IMR-90 (cell line): ENCODE data around the gene MGAT4D. TPM values are rescaled to one million over a fixed set of nuclear protein-coding genes. Genes with fewer than 3 reads are reported as not detected.
A peak's percentile ranks its signal among the peaks of the same experiment; 100 is the strongest.

Experiments
- ATAC-seq: fragments of 200-7000 bp; cut with Tn5 transposase; 2 replicates; pipeline ENCODE4 v1.9.1; 2020; ENCODE audit warnings: low read depth, mild to moderate bottlenecking, moderate library complexity
- BruUV-seq: library from RNA; stranded (reverse); fragments of 400-500 nt; replicated peaks from 2 replicates; lab custom pipeline; 2021; lab: Mats Ljungman, UMichigan
- CTCF ChIA-PET: fragments of 300-600 bp; formaldehyde crosslinking; extraction: SDS; loops from one replicate; lab custom pipeline; 2021; ENCODE audit warnings: antibody characterized with exemption; lab: Yijun Ruan, JAX
- POLR2A ChIA-PET: fragments of 300-600 bp; sonication (Branson Sonifier 250); formaldehyde crosslinking; loops from one replicate; lab custom pipeline; 2022; ENCODE audit warnings: antibody characterized with exemption; ENCODE audit not compliant: unreplicated experiment; lab: Charles Lee
- DNase-seq: peaks from one replicate; pipeline ENCODE4 v3.0.0; 2013
- H2AFZ ChIP-seq: replicated peaks from 2 replicates; pipeline ENCODE3; 2013; ENCODE audit warnings: low read length, mild to moderate bottlenecking; ENCODE audit not compliant: poor library complexity
- H2AK5ac ChIP-seq: 2 replicates; pipeline ENCODE4 v1.6.1; 2013; ENCODE audit warnings: low read depth, low read length, inconsistent platforms
- H2AK9ac ChIP-seq: replicated peaks from 2 replicates; pipeline ENCODE3; 2013; ENCODE audit warnings: mild to moderate bottlenecking, low read depth, low read length, moderate library complexity; ENCODE audit not compliant: poor library complexity
- H2BK120ac ChIP-seq: 2 replicates; pipeline ENCODE4 v1.6.1; 2013; ENCODE audit warnings: low read depth, low read length, inconsistent platforms
- H2BK15ac ChIP-seq: 3 replicates; pipeline ENCODE4 v1.6.1; 2013; ENCODE audit warnings: low read depth, low read length, inconsistent platforms
- H2BK20ac ChIP-seq: 2 replicates; pipeline ENCODE4 v1.6.1; 2013; ENCODE audit warnings: low read depth, mild to moderate bottlenecking, inconsistent platforms, low read length, moderate library complexity
- H2BK5ac ChIP-seq: 2 replicates; pipeline ENCODE4 v1.6.1; 2013; ENCODE audit warnings: mild to moderate bottlenecking, low read depth, low read length, inconsistent platforms; ENCODE audit not compliant: poor library complexity, severe bottlenecking
- H3K14ac ChIP-seq: replicated peaks from 2 replicates; pipeline ENCODE4 v1.6.1; 2013; ENCODE audit warnings: low read depth, low read length, inconsistent platforms
- H3K18ac ChIP-seq: 2 replicates; pipeline ENCODE4 v1.6.1; 2013; ENCODE audit warnings: low read depth, low read length, control low read depth
- H3K23ac ChIP-seq: 2 replicates; pipeline ENCODE4 v1.6.1; 2013; ENCODE audit warnings: low read depth, low read length, inconsistent platforms
- H3K27ac ChIP-seq: 2 replicates; pipeline ENCODE4 v1.5.1; 2013; ENCODE audit warnings: mild to moderate bottlenecking, control low read depth, low read length; ENCODE audit not compliant: insufficient read depth
- H3K27me3 ChIP-seq: 2 replicates; pipeline ENCODE4 v1.6.1; 2013; ENCODE audit warnings: low read length; ENCODE audit not compliant: control insufficient read depth, insufficient read depth
- H3K36me3 ChIP-seq: 2 replicates; pipeline ENCODE4 v1.6.1; 2013; ENCODE audit warnings: low read length, mixed read lengths; ENCODE audit not compliant: control insufficient read depth, insufficient read depth
- H3K4ac ChIP-seq: 2 replicates; pipeline ENCODE4 v1.6.1; 2013; ENCODE audit warnings: low read depth, low read length, inconsistent platforms
- H3K4me1 ChIP-seq: 2 replicates; pipeline ENCODE4 v1.6.1; 2013; ENCODE audit warnings: low read length, mixed read lengths; ENCODE audit not compliant: control insufficient read depth, insufficient read depth
- H3K4me2 ChIP-seq: 2 replicates; pipeline ENCODE4 v1.6.1; 2013; ENCODE audit warnings: low read depth, mild to moderate bottlenecking, control low read depth, low read length, moderate library complexity
- H3K4me3 ChIP-seq: 2 replicates; pipeline ENCODE4 v1.5.1; 2013; ENCODE audit warnings: low read depth, mild to moderate bottlenecking, control low read depth, low read length, moderate library complexity; ENCODE audit not compliant: insufficient read depth
- H3K56ac ChIP-seq: 2 replicates; pipeline ENCODE4 v1.6.1; 2013; ENCODE audit warnings: low read length, inconsistent platforms; ENCODE audit not compliant: insufficient read depth; ENCODE audit errors: extremely low read depth
- H3K79me1 ChIP-seq, 2 experiments: 2 replicates each; pipeline ENCODE4 v1.6.1; 2013; ENCODE audit warnings: low read length in 2 of 2, inconsistent platforms in 1 of 2, low read depth in 1 of 2
- H3K9ac ChIP-seq: 2 replicates; pipeline ENCODE4 v1.6.1; 2013; ENCODE audit warnings: low read depth, low read length, control low read depth
- H3K9me1 ChIP-seq: 2 replicates; pipeline ENCODE4 v1.6.1; 2013; ENCODE audit warnings: low read length, inconsistent platforms; ENCODE audit not compliant: insufficient read depth
- H3K9me3 ChIP-seq: 2 replicates; pipeline ENCODE4 v1.6.1; 2013; ENCODE audit warnings: low read length; ENCODE audit not compliant: control insufficient read depth, insufficient read depth
- H4K20me1 ChIP-seq: 2 replicates; pipeline ENCODE4 v1.6.1; 2013; ENCODE audit warnings: low read length, inconsistent platforms; ENCODE audit not compliant: insufficient read depth
- H4K5ac ChIP-seq: 2 replicates; pipeline ENCODE4 v1.6.1; 2013; ENCODE audit warnings: mild to moderate bottlenecking, low read depth, low read length, control low read depth
- H4K8ac ChIP-seq, 2 experiments: 2 replicates each; pipeline ENCODE4 v1.6.1; 2013; ENCODE audit warnings: low read depth in 2 of 2, low read length in 2 of 2, control low read depth in 1 of 2, inconsistent platforms in 1 of 2
- H4K91ac ChIP-seq: 2 replicates; pipeline ENCODE4 v1.6.1; 2013; ENCODE audit warnings: low read depth, low read length, inconsistent platforms; ENCODE audit not compliant: insufficient read depth
- CHD1 ChIP-seq: IDR thresholded peaks from 2 replicates; pipeline ENCODE4 v1.6.1; 2012; ENCODE audit warnings: low read depth, low read length, improper control_type of control experiment
- CTCF ChIP-seq: conservative IDR thresholded peaks from 2 replicates; pipeline ENCODE4 v1.5.1; 2012; ENCODE audit warnings: mild to moderate bottlenecking, low read depth, low read length, improper control_type of control experiment
- MAZ ChIP-seq: IDR thresholded peaks from 2 replicates; pipeline ENCODE4 v1.6.1; 2012; ENCODE audit warnings: low read depth, mild to moderate bottlenecking, low read length, improper control_type of control experiment, moderate library complexity, borderline replicate concordance
- MXI1 ChIP-seq: IDR thresholded peaks from 2 replicates; pipeline ENCODE4 v1.6.1; 2012; ENCODE audit warnings: low read depth, mild to moderate bottlenecking, low read length, moderate library complexity, borderline replicate concordance
- NFE2L2 ChIP-seq: fragments of 150-350 bp; IDR thresholded peaks from 2 replicates; pipeline ENCODE4 v1.6.1; 2016; ENCODE audit warnings: low read depth, mild to moderate bottlenecking, low read length
- POLR2A ChIP-seq: IDR thresholded peaks from 2 replicates; pipeline ENCODE4 v1.6.1; 2012; ENCODE audit warnings: mild to moderate bottlenecking, low read depth, low read length
- RAD21 ChIP-seq: IDR thresholded peaks from 2 replicates; pipeline ENCODE4 v1.6.1; 2012; ENCODE audit warnings: low read length, improper control_type of control experiment
- RCOR1 ChIP-seq: IDR thresholded peaks from 2 replicates; pipeline ENCODE4 v1.6.1; 2012; ENCODE audit warnings: mild to moderate bottlenecking, low read length, improper control_type of control experiment; ENCODE audit not compliant: insufficient replicate concordance
- SMC3 ChIP-seq: fragments of 150-350 bp; IDR thresholded peaks from 2 replicates; pipeline ENCODE4 v1.6.1; 2016; ENCODE audit warnings: low read depth, mild to moderate bottlenecking, antibody characterized with exemption, low read length, moderate library complexity
- WGBS, 2 experiments: methylation state at CpG; one replicate each; pipeline versions ENCODE4 v1.1.5 to v1.1.7; 2013; ENCODE audit warnings: missing lambda C conversion rate in 2 of 2; ENCODE audit not compliant: insufficient read length in 1 of 2; ENCODE audit errors: extremely low coverage in 2 of 2; 5-methylcytosine and 5-hydroxymethylcytosine counted together
- dilution Hi-C: fragments of 300-500 bp; cut with HindIII; formaldehyde crosslinking; loops from one replicate; pipeline ENCODE4 v1.14.3; 2018; ENCODE audit warnings: low sequenced_read_pairs; ENCODE audit not compliant: unreplicated experiment
- in situ Hi-C: fragments of 300-500 bp; cut with MboI; formaldehyde crosslinking; loops from 3 replicates; pipeline ENCODE4 v1.14.3; 2019; ENCODE audit warnings: low sequenced_read_pairs, inconsistent platforms, mixed read lengths
- intact Hi-C: fragments of 100-400 bp; cut with micrococcal nuclease; formaldehyde crosslinking; loops from 2 replicates; pipeline ENCODE4 v1.10.0; 2022
- polyA plus RNA-seq, 3 experiments: library from polyadenylated mRNA; depleted of rRNA; stranded (reverse); fragments of >200 nt; gene quantifications; 2 replicates each; pipeline ENCODE4 v1.2.3, GENCODE V29; 2012; ENCODE audit warnings: low replicate concordance in 1 of 3
- total RNA-seq: library from RNA; depleted of rRNA; stranded (reverse); fragments of >200 nt; gene quantifications from 2 replicates; pipeline ENCODE4 v1.2.3, GENCODE V29; 2012

Gene MGAT4D
- total and polyA plus RNA-seq, 2 of the 4 experiments (the other 2 are of a cell fraction): not detected

- in situ Hi-C loops: no loop called here
- H3K27ac ChIP-seq: peak within 1 kb of the TSS; percentile 76
These were observed 26.0 kb upstream of the MGAT4D start, which contains the start of gene ELMOD2 for GRCh38 chr4:140523857-140524742. Gene ELMOD2, plus strand, starts transcription at chr4:140524168. Its CDS starts 1,261 bp downstream, at chr4:140525429.

More at GRCh38 chr4:140523857-140524742, 26.0 kb upstream of the MGAT4D start, which contains the start of gene ELMOD2:
- Histone ChIP-seq H3K23ac (peak within 1 kb of the TSS; percentile 86), H4K5ac (peak within 1 kb of the TSS; percentile 53), H3K79me1 (peaks cover 4 to 17% of the 10 kb centered on the region in 2 experiments; a peak in 3 of 4 replicates), H3K9ac (peak within 1 kb of the TSS; percentile 82), H2BK120ac (no peak within 1 kb of the TSS), H3K4me3 (peak within 1 kb of the TSS; percentile 85), H3K27me3 (no peaks in the 10 kb centered on the region), H3K4ac (peak within 1 kb of the TSS; percentile 85), H3K4me2 (peak within 1 kb of the TSS; percentile 85), H4K8ac (peak within 1 kb of the TSS; percentile 76 to 88), H2AK9ac (no peak within 1 kb of the TSS), H2AK5ac (peak within 1 kb of the TSS; percentile 15; the same call in 1 of the 2 replicates), H3K18ac (peak within 1 kb of the TSS; percentile 48), H2AFZ (peak within 1 kb of the TSS; percentile 97), H2BK5ac (peak within 1 kb of the TSS; percentile 43), H3K4me1 (no peaks in the 10 kb centered on the region), H2BK20ac (no peak within 1 kb of the TSS), H4K20me1 (no peaks in the 10 kb centered on the region), H4K91ac (peak within 1 kb of the TSS; percentile 54; the same call in 1 of the 2 replicates), H2BK15ac (no peak within 1 kb of the TSS), H3K56ac (peak within 1 kb of the TSS; percentile 55; the same call in 1 of the 2 replicates), H3K9me1 (no peaks in the 10 kb centered on the region), H3K9me3 (no peaks in the 10 kb centered on the region), H3K14ac (peak within 1 kb of the TSS; percentile 77; the same call in 1 of the 2 replicates), H3K36me3 (no peaks in the 10 kb centered on the region)
- ATAC-seq: peak; percentile 100
- ChIA-PET POLR2A (interaction anchor here (1.0 kb wide), 1 partner anchor 11 kb away, joined by 3 read pairs; no protein-coding TSS in a partner anchor), CTCF (interaction anchor here (0.5 to 1.5 kb wide), 13 partner anchors 8 to 1811 kb away, joined by 3 to 6 read pairs (median 3); partner anchors contain the start of gene RNF150)
- 0% methylated on average over 31 of the region's 77 CpGs; no CpG with 5 or more reads in 1 of the 2 experiments for WGBS, 2 experiments
- dilution Hi-C loops: no loop called here
- no TSS peak for BruUV-seq
- no peak for TF ChIP-seq CHD1
- peak; percentile 99 for TF ChIP-seq MAZ
- TF ChIP-seq POLR2A: peak; percentile 73
- TF ChIP-seq NFE2L2: no peak
- peak; percentile 47 for TF ChIP-seq SMC3
- peak; percentile 76; the same call in 1 of the 2 replicates for TF ChIP-seq MXI1
- TF ChIP-seq CTCF: peak; percentile 93
- peak; percentile 41 for TF ChIP-seq RAD21
- no peak for TF ChIP-seq RCOR1
- intact Hi-C loops: loop anchor here (1.0 to 5.0 kb wide), 3 partner anchors 152 to 327 kb away; partner anchors contain the start of genes SCOC and TBC1D9
- DNase-seq: peak; percentile 95
